Measurements from ENCODE around the gene RPS6KB2. TPM values are rescaled to one million over a fixed set of nuclear protein-coding genes. Genes with fewer than 3 reads are reported as not detected.

The RPS6KB2 gene
- total RNA-seq = 10 to 100 TPM; 49.3 to 60.0 TPM

GRCh38 chr11:67428052-67429001 lies at the start of gene RPS6KB2:
TSS of gene RPS6KB2 (plus strand) at chr11:67428494. CDS start at chr11:67428546, 52 bp downstream.

GRCh38 chr11:67391304-67392182 lies 36.8 kb upstream of the RPS6KB2 start, which contains the start of gene RAD9A:
TSS of gene RAD9A (plus strand) at chr11:67391986. CDS start at chr11:67392045, 59 bp downstream.

DNA sequence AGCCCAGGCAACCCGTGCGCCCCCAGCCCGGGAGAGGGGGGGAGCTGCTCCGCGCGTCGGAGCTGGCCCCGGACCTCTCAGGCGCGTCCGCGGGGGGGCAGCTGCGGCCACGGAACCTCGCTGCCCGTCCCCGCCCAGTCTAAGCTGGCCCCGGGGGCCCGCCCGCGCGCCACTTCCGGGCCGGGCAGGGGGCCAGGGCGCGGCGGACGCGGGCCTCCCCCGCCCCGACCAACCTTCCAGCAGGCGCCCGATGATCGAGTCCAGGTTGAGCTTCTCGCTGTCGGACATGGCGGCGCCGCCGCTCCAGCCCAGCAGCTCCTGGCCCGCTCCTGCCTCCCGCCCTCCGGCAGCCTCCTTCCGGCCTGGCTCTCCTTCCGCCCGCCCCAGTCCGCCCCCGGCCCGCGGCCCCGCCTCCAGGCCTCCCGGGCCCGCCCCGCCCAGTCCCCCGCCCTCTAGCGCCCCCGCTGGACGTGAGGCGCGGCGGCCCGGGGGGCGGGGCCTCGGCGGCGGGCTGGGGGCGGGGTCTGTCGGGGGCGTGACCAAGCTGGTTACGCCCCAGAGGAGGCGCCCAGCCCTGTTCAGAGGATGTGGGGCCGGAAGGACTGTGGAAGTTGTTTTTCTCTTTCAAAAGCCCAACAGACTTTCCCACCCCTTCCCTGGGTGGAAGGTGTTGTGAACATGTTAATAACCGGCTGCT lies 26.7 kb upstream of the RPS6KB2 start, which contains the start of gene PPP1CA:
PPP1CA (minus strand) TSS at position 364 of the 697 bp plus-strand sequence; CDS start at position 288, 76 bp downstream.

GRCh38 chr11:67415501-67416304 lies 12.6 kb upstream of the RPS6KB2 start, which contains the start of gene CARNS1:
TSS of gene CARNS1 (plus strand) at chr11:67415678. CDS start at chr11:67416200, 522 bp downstream.

GRCh38 chr11:67437082-67437808 lies 9.0 kb downstream of the RPS6KB2 start, which contains the start of gene PTPRCAP:
TSS of gene PTPRCAP (minus strand) at chr11:67437682. CDS start at chr11:67437619, 63 bp downstream.

GRCh38 chr11:67452141-67452952 lies 24.1 kb downstream of the RPS6KB2 start, which contains the start of gene GPR152:
TSS of gene GPR152 (minus strand) at chr11:67452729. CDS start at chr11:67452724, 5 bp downstream.

GRCh38 chr11:67455054-67455453 lies 26.8 kb downstream of the RPS6KB2 start, which contains the start of gene CABP4:
TSS of gene CABP4 (plus strand) at chr11:67455354. CDS start at chr11:67455424, 70 bp downstream.

DNA sequence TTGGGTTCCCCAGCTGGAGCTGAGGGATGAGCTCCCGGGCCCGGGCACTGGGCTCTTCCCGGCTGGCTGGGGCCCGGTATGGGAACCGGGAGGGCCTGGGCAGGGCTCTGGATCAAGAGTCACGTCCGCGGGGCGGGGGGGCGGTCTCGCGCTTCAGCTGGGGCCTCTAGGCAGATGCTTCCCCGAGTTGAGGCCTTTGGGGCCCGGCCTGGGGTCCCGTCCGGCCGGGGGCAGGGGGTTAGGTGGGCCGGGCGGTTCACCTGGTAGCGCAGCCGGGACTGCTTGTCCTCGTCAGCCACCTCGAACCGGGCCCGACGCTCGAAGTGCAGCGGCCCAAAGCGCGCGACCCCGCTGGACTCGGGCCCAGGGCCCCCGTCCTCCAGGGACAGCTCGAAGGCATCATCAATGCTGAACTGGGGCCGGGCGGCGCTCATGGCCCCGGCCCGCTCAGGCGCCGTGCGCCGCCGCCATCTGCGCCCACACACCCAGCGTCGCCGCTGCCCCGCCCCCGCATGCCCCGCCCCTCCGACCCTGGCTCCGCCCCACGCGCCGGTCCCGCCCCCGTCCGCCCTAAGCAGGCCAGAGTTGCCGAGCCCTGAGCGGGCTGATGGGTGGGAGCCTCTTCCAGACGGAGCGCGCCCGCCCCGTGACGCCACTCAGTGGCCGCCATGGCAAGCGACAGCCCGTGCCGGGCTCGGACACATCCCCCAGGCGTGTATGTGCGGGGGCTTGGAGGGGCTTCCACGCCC lies 40.6 kb downstream of the RPS6KB2 start, which contains the start of gene TMEM134:
TMEM134 (minus strand) TSS at position 493 of the 749 bp plus-strand sequence; CDS start at position 434, 59 bp downstream.

GRCh38 chr11:67482827-67483798 lies 54.8 kb downstream of the RPS6KB2 start, which contains the start of gene AIP:
TSS of gene AIP (plus strand) at chr11:67483026. CDS start at chr11:67483159, 133 bp downstream.

Other genes starting within 250 kb of the RPS6KB2 start
- 100 to 1,000 TPM; 289 to 308 TPM for gene GRK2, start 162.0 kb upstream of the RPS6KB2 start, total RNA-seq
- gene ANKRD13D, start 139.2 kb upstream of the RPS6KB2 start, total RNA-seq = 100 to 1,000 TPM; 164 to 176 TPM
- 10 to 100 TPM; 11.9 to 12.5 TPM for gene SSH3, start 125.0 kb upstream of the RPS6KB2 start, total RNA-seq
- gene POLD4, start 74.9 kb upstream of the RPS6KB2 start, total RNA-seq = 10 to 100 TPM; 75.9 to 79.4 TPM
- under 1 TPM; 0.60 to 0.86 TPM for gene CLCF1, start 54.9 kb upstream of the RPS6KB2 start, total RNA-seq
- 10 to 100 TPM; 44.5 to 48.5 TPM for gene RAD9A, start 36.5 kb upstream of the RPS6KB2 start, total RNA-seq
- gene PPP1CA, start 26.6 kb upstream of the RPS6KB2 start, total RNA-seq = 100 to 1,000 TPM; 282 to 301 TPM
- 100 to 1,000 TPM; 312 to 320 TPM for gene TBC1D10C, start 24.4 kb upstream of the RPS6KB2 start, total RNA-seq
- 1 to 10 TPM; 1.1 TPM for gene CARNS1, start 12.8 kb upstream of the RPS6KB2 start, total RNA-seq
- 100 to 1,000 TPM; 404 to 425 TPM for gene PTPRCAP, start 9.2 kb downstream of the RPS6KB2 start, total RNA-seq
- 100 to 1,000 TPM; 375 to 382 TPM for gene CORO1B, start 15.0 kb downstream of the RPS6KB2 start, total RNA-seq
- not detected for gene GPR152, start 24.2 kb downstream of the RPS6KB2 start, total RNA-seq
- gene CABP4, start 26.9 kb downstream of the RPS6KB2 start, total RNA-seq = 1 to 10 TPM; 3.4 to 3.7 TPM
- 10 to 100 TPM; 50.3 to 57.3 TPM for gene TMEM134, start 40.8 kb downstream of the RPS6KB2 start, total RNA-seq
- 100 to 1,000 TPM; 142 to 145 TPM for gene AIP, start 54.5 kb downstream of the RPS6KB2 start, total RNA-seq
- gene PITPNM1, start 76.9 kb downstream of the RPS6KB2 start, total RNA-seq = 100 to 1,000 TPM in 1 of 2 experiments, 10 to 100 TPM in 1; 97.2 to 101 TPM
- gene CDK2AP2, start 79.7 kb downstream of the RPS6KB2 start, total RNA-seq = 10 to 100 TPM; 93.6 to 95.8 TPM
- gene CABP2, start 95.0 kb downstream of the RPS6KB2 start, total RNA-seq = not detected
- 100 to 1,000 TPM; 156 to 157 TPM for gene GSTP1, start 155.3 kb downstream of the RPS6KB2 start, total RNA-seq
- 100 to 1,000 TPM; 186 to 196 TPM for gene NDUFV1, start 178.4 kb downstream of the RPS6KB2 start, total RNA-seq
- gene NUDT8, start 201.4 kb downstream of the RPS6KB2 start, total RNA-seq = 10 to 100 TPM; 11.3 to 12.0 TPM
- gene TBX10, start 211.3 kb downstream of the RPS6KB2 start, total RNA-seq = not detected
- gene ACY3, start 222.2 kb downstream of the RPS6KB2 start, total RNA-seq = under 1 TPM in 1 of 2 experiments, not detected in 1; 0.38 TPM
- not detected for gene ALDH3B2, start 246.1 kb downstream of the RPS6KB2 start, total RNA-seq